Measurements from ENCODE around the gene STXBP5. TPM values are rescaled to one million over a fixed set of nuclear protein-coding genes. Genes with fewer than 3 reads are reported as not detected.

Gene STXBP5
- total RNA-seq, 1 experiment from 2014 or later: 11.6 TPM

- Histone ChIP-seq H3K4me1 (ENCODE audit: insufficient read depth, low read length) (no peaks in the 10 kb centered on the region), H2BK5ac (ENCODE audit: insufficient read length, low read length) (no peak overlapping the region), H2BK15ac (ENCODE audit: low read depth, low read length) (no peak overlapping the region), H3K56ac (ENCODE audit: insufficient read length, low read depth, low read length) (no peak overlapping the region), H3K79me2 (ENCODE audit: insufficient read depth, low read length) (no peaks in the 10 kb centered on the region), H3T11ph (ENCODE audit: low read length) (no peak overlapping the region), H3K4me2 (ENCODE audit: insufficient read depth, insufficient read length, low read length) (no peak overlapping the region), H3K9me3 (ENCODE audit: control insufficient read depth, low read depth, low read length) (peaks cover 2% of the 10 kb centered on the region), H3K18ac (ENCODE audit: insufficient read length, low read depth, low read length) (no peak overlapping the region), H3K14ac (ENCODE audit: insufficient read depth, low read length) (no peak overlapping the region), H3K27me3 (ENCODE audit: insufficient read depth, low read length) (no peaks in the 10 kb centered on the region), H3K4ac (ENCODE audit: low read depth, low read length) (no peak overlapping the region), H2BK20ac (ENCODE audit: low read depth, low read length, poor library complexity, severe bottlenecking) (no peak overlapping the region), H3K9ac (ENCODE audit: extremely low read depth, insufficient read length, low read length) (no peak overlapping the region), H4K8ac (replicated peaks; ENCODE audit: insufficient read length, low read depth, low read length) (no peak overlapping the region), H2AFZ (ENCODE audit: low read length) (no peak overlapping the region), H2AK5ac (ENCODE audit: insufficient read length, low read length) (no peak overlapping the region), H3K23me2 (ENCODE audit: insufficient read length, low read depth, low read length, poor library complexity, severe bottlenecking) (no peaks in the 10 kb centered on the region), H4K5ac (ENCODE audit: insufficient read length, low read depth, low read length) (no peak overlapping the region), H2BK12ac (ENCODE audit: insufficient read length, low read depth, low read length) (no peak overlapping the region), H2BK120ac (ENCODE audit: low read depth, low read length, poor library complexity, severe bottlenecking) (no peak overlapping the region), H3K23ac (ENCODE audit: insufficient read length, low read depth, low read length) (no peak overlapping the region), H4K91ac (ENCODE audit: insufficient read length, low read depth, low read length) (no peak overlapping the region), H3K27ac (ENCODE audit: insufficient read length, low read depth, low read length) (no peak overlapping the region), H4K20me1 (ENCODE audit: control insufficient read depth, insufficient read depth, insufficient read length) (no peaks in the 10 kb centered on the region), H3K79me1 (ENCODE audit: insufficient read depth, low read depth, low read length, poor library complexity, severe bottlenecking) (no peaks in the 10 kb centered on the region)
- WGBS (ENCODE audit: extremely low coverage, insufficient read length, low lambda C conversion rate): no CpG with 5 or more reads among the region's 3 CpGs
- H3K4me3 Mint-ChIP-seq: no peak overlapping the region
- peaks cover 49 to 63% (median 63%) of the 10 kb centered on the region in 3 experiments for H3K36me3 Mint-ChIP-seq (ENCODE audit: insufficient read depth in 1 of 3, low read depth in 3 of 3)
- DNase-seq: no peak
- H3K27ac Mint-ChIP-seq: no peak overlapping the region
- TF ChIP-seq CTCF (conservative IDR thresholded peaks at IDR 0.05): no peak
- H3K9me3 Mint-ChIP-seq: peaks cover 31 to 57% of the 10 kb centered on the region in 2 experiments
- no peaks in the 10 kb centered on the region for H3K4me1 Mint-ChIP-seq
- H3K27me3 Mint-ChIP-seq (ENCODE audit: low read depth): no peaks in the 10 kb centered on the region
Observed at GRCh38 chr6:147299035-147299434, 94.8 kb downstream of the STXBP5 start.

All from H9 (cell line).